H1 (cell line): ENCODE data around the gene GJD2. TPM values are rescaled to one million over a fixed set of nuclear protein-coding genes. Genes with fewer than 3 reads are reported as not detected.

Source experiments
- CTCF ChIA-PET: fragments of 300-600 bp; sonication (Branson Sonifier 250); formaldehyde crosslinking; loops from one replicate; lab custom pipeline; 2021; ENCODE audit not compliant: partially characterized antibody; lab: Charles Lee
- POLR2A ChIA-PET: fragments of 300-600 bp; sonication (Branson Sonifier 250); formaldehyde crosslinking; loops from one replicate; lab custom pipeline; 2021; ENCODE audit warnings: inconsistent platforms; ENCODE audit not compliant: partially characterized antibody; lab: Charles Lee
- DNase-seq, 2 experiments: peaks; one replicate each; pipeline versions ENCODE4 v3.0.0 to v3.0.0-alpha.2; 2010 to 2022; ENCODE audit warnings: low spot score in 2 of 2, low read depth in 1 of 2, mixed read lengths in 1 of 2
- FAIRE-seq: peaks from 2 replicates; lab custom pipeline; 2011; peaks lifted over from hg19 to GRCh38; lab: Jason Lieb, UNC
- H2AFZ ChIP-seq: 2 replicates; pipeline ENCODE4 v1.8.1; 2012; ENCODE audit warnings: low read length, inconsistent platforms
- H2AK5ac ChIP-seq: 2 replicates; pipeline ENCODE4 v1.6.1; 2013; ENCODE audit warnings: low read depth, low read length
- H2BK120ac ChIP-seq: replicated peaks from 2 replicates; pipeline ENCODE3; 2013; ENCODE audit warnings: low read depth, low read length, inconsistent platforms
- H2BK12ac ChIP-seq: 2 replicates; pipeline ENCODE4 v1.6.1; 2013; ENCODE audit warnings: low read depth, low read length
- H2BK15ac ChIP-seq: 2 replicates; pipeline ENCODE4 v1.6.1; 2013; ENCODE audit warnings: low read length
- H2BK20ac ChIP-seq: 2 replicates; pipeline ENCODE4 v1.6.1; 2013; ENCODE audit warnings: low read length
- H2BK5ac ChIP-seq: 2 replicates; pipeline ENCODE4 v1.6.1; 2013; ENCODE audit warnings: low read depth, low read length
- H3K14ac ChIP-seq: 2 replicates; pipeline ENCODE4 v1.6.1; 2013; ENCODE audit warnings: inconsistent platforms; ENCODE audit not compliant: insufficient read length
- H3K18ac ChIP-seq: 2 replicates; pipeline ENCODE4 v1.6.1; 2013; ENCODE audit warnings: low read length; ENCODE audit errors: extremely low read depth
- H3K23ac ChIP-seq: 2 replicates; pipeline ENCODE4 v1.6.1; 2013; ENCODE audit warnings: inconsistent platforms; ENCODE audit not compliant: insufficient read length
- H3K23me2 ChIP-seq: 2 replicates; pipeline ENCODE4 v1.6.1; 2013; ENCODE audit warnings: low read depth, low read length
- H3K27ac ChIP-seq: 2 replicates; pipeline ENCODE4 v1.6.1; 2011; ENCODE audit warnings: low read depth, low read length, inconsistent platforms
- H3K27me3 ChIP-seq, 4 experiments: replicated peaks in 1 of 4; 1 replicate in 1 of 4; 2 replicates in 3 of 4; pipeline versions ENCODE4 v1.6.1 to v1.8.1; 2011 to 2013; ENCODE audit warnings: low read length in 3 of 4, mild to moderate bottlenecking in 3 of 4, inconsistent platforms in 2 of 4, mixed read lengths in 2 of 4, moderate library complexity in 1 of 4; ENCODE audit not compliant: control insufficient read depth in 3 of 4, insufficient read depth in 3 of 4; ENCODE audit errors: extremely low read depth in 1 of 4
- H3K36me3 ChIP-seq, 4 experiments: 2 replicates each; pipeline versions ENCODE4 v1.6.1 to v1.8.1; 2011 to 2013; ENCODE audit warnings: mild to moderate bottlenecking in 4 of 4, low read length in 3 of 4, moderate library complexity in 2 of 4, control low read depth in 1 of 4, inconsistent platforms in 1 of 4; ENCODE audit not compliant: insufficient read depth in 4 of 4, control insufficient read depth in 2 of 4
- H3K4ac ChIP-seq: replicated peaks from 2 replicates; pipeline ENCODE3; 2013; ENCODE audit warnings: low read length, low read depth, mixed read lengths, inconsistent platforms; ENCODE audit not compliant: insufficient read length
- H3K4me1 ChIP-seq, 4 experiments: replicated peaks in 1 of 4; 1 replicate in 1 of 4; 2 replicates in 3 of 4; pipeline versions ENCODE4 v1.6.1 to v1.8.1; 2011 to 2013; ENCODE audit warnings: low read length in 3 of 4, inconsistent platforms in 2 of 4, mixed read lengths in 1 of 4; ENCODE audit not compliant: insufficient read depth in 4 of 4, control insufficient read depth in 3 of 4
- H3K4me2 ChIP-seq, 2 experiments: 2 replicates each; pipeline versions ENCODE4 v1.6.1 to v1.8.1; 2011 to 2013; ENCODE audit warnings: low read depth in 2 of 2, low read length in 2 of 2, control low read depth in 1 of 2, inconsistent platforms in 1 of 2, mild to moderate bottlenecking in 1 of 2; ENCODE audit not compliant: insufficient read depth in 1 of 2
- H3K4me3 ChIP-seq, 4 experiments: fragments of 200-600, 300-600 bp in 1 of 4; sonication (generic), shearing (Covaris generic), sonication (Bioruptor Twin) in 1 of 4; 2 replicates each; pipeline versions ENCODE4 v1.5.1 to v1.8.1; 2011 to 2016; ENCODE audit warnings: low read length in 4 of 4, low read depth in 3 of 4, control low read depth in 2 of 4, inconsistent platforms in 2 of 4, mild to moderate bottlenecking in 2 of 4, mixed read lengths in 1 of 4, moderate library complexity in 1 of 4; ENCODE audit not compliant: insufficient read depth in 2 of 4; ENCODE audit errors: extremely low read depth in 1 of 4
- H3K56ac ChIP-seq: replicated peaks from 2 replicates; pipeline ENCODE3; 2013; ENCODE audit warnings: low read depth, mild to moderate bottlenecking, mixed read lengths, low read length, inconsistent platforms; ENCODE audit not compliant: insufficient read length
- H3K79me1 ChIP-seq: 2 replicates; pipeline ENCODE4 v1.6.1; 2013; ENCODE audit warnings: low read depth, low read length, control low read depth
- H3K79me2 ChIP-seq, 2 experiments: 2 replicates each; pipeline versions ENCODE4 v1.6.1 to v1.8.1; 2012 to 2013; ENCODE audit warnings: low read length in 2 of 2, mild to moderate bottlenecking in 2 of 2, inconsistent platforms in 1 of 2; ENCODE audit not compliant: insufficient read depth in 2 of 2, control insufficient read depth in 1 of 2
- H3K9ac ChIP-seq, 4 experiments: replicated peaks in 1 of 4; 1 replicate in 1 of 4; 2 replicates in 3 of 4; pipeline versions ENCODE4 v1.6.1 to v1.8.1; 2011 to 2013; ENCODE audit warnings: low read depth in 3 of 4, low read length in 3 of 4, control low read depth in 2 of 4, mild to moderate bottlenecking in 2 of 4, moderate library complexity in 2 of 4, inconsistent platforms in 1 of 4; ENCODE audit errors: extremely low read depth in 1 of 4
- H3K9me3 ChIP-seq, 2 experiments: 2 replicates each; pipeline versions ENCODE4 v1.6.1 to v1.8.1; 2012 to 2013; ENCODE audit warnings: mild to moderate bottlenecking in 2 of 2, moderate library complexity in 2 of 2, control low read depth in 1 of 2, inconsistent platforms in 1 of 2, low read depth in 1 of 2, low read length in 1 of 2, mixed read lengths in 1 of 2; ENCODE audit not compliant: insufficient read depth in 2 of 2
- H4K20me1 ChIP-seq, 2 experiments: replicated peaks in 1 of 2; 2 replicates each; pipeline versions ENCODE3 to v1.8.1; 2011 to 2013; ENCODE audit warnings: inconsistent platforms in 2 of 2, low read length in 2 of 2, mild to moderate bottlenecking in 1 of 2; ENCODE audit not compliant: insufficient read depth in 2 of 2, control insufficient read depth in 1 of 2
- H4K5ac ChIP-seq: 2 replicates; pipeline ENCODE4 v1.6.1; 2013; ENCODE audit warnings: low read length, low read depth, mixed read lengths, inconsistent platforms; ENCODE audit not compliant: insufficient read length
- H4K8ac ChIP-seq: 2 replicates; pipeline ENCODE4 v1.8.0; 2013; ENCODE audit warnings: mild to moderate bottlenecking, moderate library complexity, low read length, inconsistent platforms; ENCODE audit not compliant: insufficient read depth; ENCODE audit errors: extremely low read depth
- H4K91ac ChIP-seq: replicated peaks from 2 replicates; pipeline ENCODE3; 2013; ENCODE audit warnings: low read length, mixed read lengths, inconsistent platforms; ENCODE audit not compliant: insufficient read length
- TEAD4 ChIP-seq: IDR thresholded peaks from 2 replicates; pipeline ENCODE4 v1.6.1; 2012; ENCODE audit warnings: low read depth, low read length, inconsistent platforms, mixed read lengths
- WGBS, 2 experiments: shearing (Covaris generic) in 1 of 2; methylation state at CpG; one replicate each; pipeline versions ENCODE4 v1.1.6 to v1.1.7; 2013 to 2015; ENCODE audit warnings: low lambda C conversion rate in 2 of 2, mixed read lengths in 2 of 2, inconsistent platforms in 1 of 2, low coverage in 1 of 2, missing lambda C conversion rate in 1 of 2; ENCODE audit not compliant: insufficient replicate concordance in 2 of 2, insufficient coverage in 1 of 2, insufficient read length in 1 of 2; ENCODE audit errors: extremely low coverage in 1 of 2, missing lambda C conversion rate in 1 of 2; 5-methylcytosine and 5-hydroxymethylcytosine counted together
- polyA plus RNA-seq, 7 experiments: library from polyadenylated mRNA; depleted of rRNA in 3 of 7; stranded (reverse) in 5 of 7; unstranded in 2 of 7; fragments of >200 nt in 5 of 7; fragments of 200-250 nt in 2 of 7; gene quantifications; 1 replicate in 5 of 7; 2 replicates in 1 of 7; 4 replicates in 1 of 7; pipeline versions ENCODE4 v1.2.1 to v1.2.3, GENCODE V29; 2011 to 2013; ENCODE audit warnings: missing spikeins in 2 of 7, mixed read lengths in 2 of 7
- total RNA-seq: library from RNA; stranded (reverse); fragmentation: NEBNext Ultra II Directional; extraction: Animal tissue kit (Norgen Biotek cat#: 25700); gene quantifications from 2 replicates; pipeline ENCODE4 v1.2.1, GENCODE V29; 2021

GJD2 gene
- total and polyA plus RNA-seq, 2 of the 8 experiments (the other 6 are each of a cell fraction or from before 2014, with no cell fraction given) = 0.39 to 0.54 TPM

DNA sequence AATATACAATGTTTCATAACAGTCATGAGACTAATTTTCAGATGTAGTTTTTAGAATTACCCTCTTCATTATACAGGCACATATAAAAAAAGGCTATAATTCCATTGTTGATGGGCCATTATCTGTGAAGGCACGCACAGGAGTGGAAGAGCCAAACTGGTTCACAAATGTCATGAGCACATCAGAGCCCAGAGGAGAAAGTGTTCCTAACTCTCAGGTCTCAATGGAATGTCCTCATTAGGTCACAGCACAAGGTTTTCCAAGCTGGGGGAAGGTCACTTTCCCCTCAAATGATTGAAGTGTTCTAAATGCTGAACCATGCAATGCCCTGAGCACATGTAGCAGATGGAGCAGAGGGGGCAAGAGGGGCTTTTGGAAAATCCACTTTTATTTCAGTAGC lies 41.2 kb downstream of the GJD2 start:
- Histone ChIP-seq H3K79me1 (no peaks in the 10 kb centered on the region), H3K4ac (no peak overlapping the region), H4K5ac (no peak overlapping the region), H2AK5ac (no peak overlapping the region), H3K27me3 (peaks cover 0 to 1% (median 0%) of the 10 kb centered on the region in 4 experiments; a peak in 1 of 7 replicates), H3K27ac (no peak overlapping the region), H3K56ac (no peak overlapping the region), H4K91ac (no peak overlapping the region), H3K9me3 (no peaks in the 10 kb centered on the region), H3K36me3 (no peaks in the 10 kb centered on the region), H3K79me2 (no peaks in the 10 kb centered on the region), H3K14ac (no peak overlapping the region), H4K8ac (no peak overlapping the region), H3K4me1 (no peaks in the 10 kb centered on the region), H2BK20ac (no peak overlapping the region), H2BK5ac (no peak overlapping the region), H3K9ac (no peak overlapping the region), H3K4me2 (no peak overlapping the region), H3K18ac (no peak overlapping the region), H3K4me3 (no peak overlapping the region), H3K23me2 (no peaks in the 10 kb centered on the region), H2BK15ac (no peak overlapping the region), H2AFZ (no peak overlapping the region), H2BK12ac (no peak overlapping the region), H3K23ac (no peak overlapping the region), H2BK120ac (no peak overlapping the region), H4K20me1 (no peaks in the 10 kb centered on the region)
- ChIA-PET CTCF (interaction anchor here (0.7 to 1.6 kb wide), 4 partner anchors 40 to 130 kb away, joined by 3 to 4 read pairs (median 4); no protein-coding TSS in a partner anchor), POLR2A (no interaction called here)
- 92% methylated on average over 1 of the region's 1 CpG; no CpG with 5 or more reads in 1 of the 2 experiments for WGBS, 2 experiments
- no peak for TF ChIP-seq TEAD4
- DNase-seq (no peak), FAIRE-seq (no peak)
